ENCODE data around the gene CLPSL1. TPM values are rescaled to one million over a fixed set of nuclear protein-coding genes. Genes with fewer than 3 reads are reported as not detected.

CLPSL1 gene
- total RNA-seq, 1 donor from 2014 or later: not detected

GRCh38 chr6:35788423-35788982 lies 7.7 kb downstream of the CLPSL1 start:
- no peaks in the 10 kb centered on the region for H3K27me3 ChIP-seq
- intact Hi-C loops (cut with DNase I): no loop called here
- no peak for TF ChIP-seq CTCF (IDR thresholded peaks at IDR 0.05)
- TF ChIP-seq POLR2AphosphoS5 (IDR thresholded peaks at IDR 0.05; ENCODE audit: insufficient read depth in 1 of 2, low read depth in 1 of 2): no peak
- no peak for TF ChIP-seq POLR2A (IDR thresholded peaks at IDR 0.05)

GRCh38 chr6:35790683-35791082 lies 9.9 kb downstream of the CLPSL1 start:
- TF ChIP-seq POLR2A (IDR thresholded peaks at IDR 0.05) (no peak), CTCF (IDR thresholded peaks at IDR 0.05) (no peak), POLR2AphosphoS5 (IDR thresholded peaks at IDR 0.05; ENCODE audit: insufficient read depth in 1 of 2, low read depth in 1 of 2) (no peak)
- intact Hi-C loops (cut with DNase I): no loop called here
- no peak overlapping the region for H3K27ac ChIP-seq
- no peak overlapping the region for H3K4me3 ChIP-seq
- DNase-seq (ENCODE audit: extremely low spot score in 2 of 2): no peak
- H3K36me3 ChIP-seq: no peaks in the 10 kb centered on the region
- no peaks in the 10 kb centered on the region for H3K9me3 ChIP-seq
- H3K4me1 ChIP-seq: no peaks in the 10 kb centered on the region
- H3K27me3 ChIP-seq: no peaks in the 10 kb centered on the region

More at GRCh38 chr6:35788423-35788982, 7.7 kb downstream of the CLPSL1 start:
- Histone ChIP-seq H3K36me3 (no peaks in the 10 kb centered on the region), H3K4me3 (no peak overlapping the region), H3K27ac (no peak overlapping the region), H3K9me3 (no peaks in the 10 kb centered on the region), H3K4me1 (no peaks in the 10 kb centered on the region)
- DNase-seq (ENCODE audit: extremely low spot score in 2 of 2): no peak

GRCh38 chr6:35794536-35795452 lies 14.0 kb downstream of the CLPSL1 start:
- Histone ChIP-seq H3K27ac (no peak overlapping the region), H3K4me1 (no peaks in the 10 kb centered on the region), H3K27me3 (no peaks in the 10 kb centered on the region), H3K36me3 (no peaks in the 10 kb centered on the region), H3K9me3 (no peaks in the 10 kb centered on the region), H3K4me3 (no peak overlapping the region)
- TF ChIP-seq CTCF (IDR thresholded peaks at IDR 0.05): no peak
- TF ChIP-seq POLR2A (IDR thresholded peaks at IDR 0.05): no peak
- TF ChIP-seq POLR2AphosphoS5 (IDR thresholded peaks at IDR 0.05; ENCODE audit: insufficient read depth in 1 of 2, low read depth in 1 of 2): no peak
- intact Hi-C loops (cut with DNase I): loop anchor here (5.0 kb wide), 1 partner anchor 1562 kb away; no protein-coding TSS in a partner anchor
- DNase-seq (ENCODE audit: extremely low spot score in 2 of 2): no peak

GRCh38 chr6:35795453-35796071 lies 14.7 kb downstream of the CLPSL1 start:
- TF ChIP-seq POLR2AphosphoS5 (IDR thresholded peaks at IDR 0.05; ENCODE audit: insufficient read depth in 1 of 2, low read depth in 1 of 2) (no peak), POLR2A (IDR thresholded peaks at IDR 0.05) (no peak), CTCF (IDR thresholded peaks at IDR 0.05) (no peak)
- H3K4me1 ChIP-seq: no peaks in the 10 kb centered on the region
- no peak overlapping the region for H3K27ac ChIP-seq
- no peak overlapping the region for H3K4me3 ChIP-seq
- intact Hi-C loops (cut with DNase I): loop anchor here (5.0 kb wide), 1 partner anchor 1563 kb away; no protein-coding TSS in a partner anchor
- H3K27me3 ChIP-seq: no peaks in the 10 kb centered on the region
- H3K36me3 ChIP-seq: no peaks in the 10 kb centered on the region
- DNase-seq (ENCODE audit: extremely low spot score in 2 of 2): no peak
- no peaks in the 10 kb centered on the region for H3K9me3 ChIP-seq

All from vagina (tissue), 2 donors.